ENCODE measurements around the gene MTHFSD.

Gene MTHFSD

DNA sequence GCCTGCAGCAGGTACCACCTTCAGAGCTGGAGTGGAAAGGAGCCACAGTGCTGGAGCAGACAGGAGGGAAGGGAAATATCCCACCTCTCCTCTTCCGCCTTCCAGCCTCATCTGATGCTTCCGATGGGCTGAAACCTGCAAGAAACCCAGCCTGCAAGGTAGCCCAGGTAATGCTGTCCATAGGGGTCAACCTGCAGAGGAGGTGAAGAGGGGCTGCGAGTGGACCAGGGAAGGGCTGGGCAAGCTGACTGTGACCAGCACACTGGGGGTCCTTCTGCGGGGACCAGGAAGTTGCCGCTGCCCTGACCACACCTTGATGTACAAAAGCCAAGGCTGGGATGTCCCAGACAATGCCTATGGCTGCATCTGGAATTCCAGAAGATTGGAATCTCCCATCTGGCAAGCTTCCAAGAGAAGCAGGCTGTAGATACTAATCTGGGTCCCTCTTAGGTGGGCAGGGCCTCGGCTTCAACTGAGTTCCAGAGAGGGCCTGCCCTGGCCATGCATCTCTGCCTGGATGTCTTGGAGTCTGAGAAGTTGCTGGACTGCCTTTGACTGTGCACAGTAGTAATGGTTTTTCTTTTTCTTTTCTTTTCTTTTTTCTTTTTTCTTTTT, 29.1 kb upstream of the MTHFSD start:
- DNase-seq, result no peak

DNA sequence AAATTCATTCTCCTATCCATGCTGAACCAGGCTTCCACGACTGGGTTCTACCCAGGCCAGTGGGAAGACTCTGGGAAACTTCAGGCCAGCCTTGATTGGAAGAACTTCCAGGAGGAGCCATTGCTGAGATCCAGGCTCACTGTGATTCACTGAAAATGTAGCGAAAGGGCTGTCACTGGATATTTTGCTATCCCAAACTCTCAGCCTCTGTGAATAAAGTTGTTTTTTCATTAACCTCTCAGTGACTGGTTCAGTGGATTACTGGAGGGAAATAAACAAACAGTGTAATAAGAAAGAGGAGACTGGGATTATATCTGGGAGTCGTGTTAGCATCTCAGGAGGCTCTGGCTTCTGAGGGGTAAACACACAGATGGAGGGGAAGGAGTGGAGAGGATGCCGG, 26.4 kb upstream of the MTHFSD start:
- no peak for DNase-seq

DNA sequence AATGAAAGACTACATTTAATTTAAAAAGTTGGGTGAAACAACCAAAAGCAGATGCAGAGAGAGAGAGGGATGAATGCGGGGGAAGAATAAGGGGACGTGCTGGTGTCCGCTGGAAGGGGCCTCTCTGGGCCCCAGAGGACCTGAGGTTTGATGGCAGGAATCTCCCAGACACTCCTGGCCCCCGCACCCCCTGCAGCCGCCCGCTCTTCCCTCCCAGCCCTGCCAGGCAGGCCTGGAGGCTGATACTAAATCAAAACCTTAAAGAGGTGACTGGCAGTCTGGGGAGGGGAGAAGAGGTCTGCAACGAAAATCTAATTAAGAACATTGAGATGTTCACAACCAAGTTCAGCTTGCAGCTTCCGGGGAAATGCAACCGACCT, 25.7 kb upstream of the MTHFSD start:
- no peak for DNase-seq

DNA sequence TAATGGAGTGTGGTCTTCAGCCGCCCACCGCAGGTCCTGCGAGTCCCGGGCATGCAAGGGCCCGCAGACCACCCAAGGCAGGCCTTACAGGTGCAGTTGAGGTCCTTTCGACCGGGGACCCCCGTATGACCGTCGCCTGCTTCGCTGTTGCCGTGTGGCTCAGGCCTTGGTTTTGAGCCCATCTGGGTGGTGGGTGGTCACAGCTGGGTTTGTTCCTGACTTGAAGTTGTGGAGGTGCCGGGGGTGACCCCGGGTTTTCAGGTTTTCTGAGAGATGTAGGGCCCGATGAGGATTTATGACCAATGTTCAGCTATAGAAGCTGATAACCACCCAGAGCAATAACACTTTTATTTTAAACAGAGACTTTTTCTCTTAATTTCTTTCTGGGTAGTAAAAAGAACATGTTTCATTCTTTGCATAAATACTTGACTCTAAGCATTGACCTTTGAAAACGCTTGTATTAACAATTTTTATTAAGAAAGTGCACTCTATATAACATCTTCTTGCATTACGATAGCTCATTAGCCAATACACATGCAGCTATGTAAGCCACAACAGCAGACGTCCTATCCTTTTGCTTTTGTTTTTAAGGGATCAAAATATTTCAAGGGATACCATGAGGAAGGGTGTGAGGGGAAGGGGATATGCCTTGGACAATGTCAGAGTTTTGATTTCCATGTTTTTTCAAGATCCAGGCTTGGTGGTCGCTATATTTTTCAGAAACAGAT, 25.2 kb upstream of the MTHFSD start:
- no peak for DNase-seq

DNA sequence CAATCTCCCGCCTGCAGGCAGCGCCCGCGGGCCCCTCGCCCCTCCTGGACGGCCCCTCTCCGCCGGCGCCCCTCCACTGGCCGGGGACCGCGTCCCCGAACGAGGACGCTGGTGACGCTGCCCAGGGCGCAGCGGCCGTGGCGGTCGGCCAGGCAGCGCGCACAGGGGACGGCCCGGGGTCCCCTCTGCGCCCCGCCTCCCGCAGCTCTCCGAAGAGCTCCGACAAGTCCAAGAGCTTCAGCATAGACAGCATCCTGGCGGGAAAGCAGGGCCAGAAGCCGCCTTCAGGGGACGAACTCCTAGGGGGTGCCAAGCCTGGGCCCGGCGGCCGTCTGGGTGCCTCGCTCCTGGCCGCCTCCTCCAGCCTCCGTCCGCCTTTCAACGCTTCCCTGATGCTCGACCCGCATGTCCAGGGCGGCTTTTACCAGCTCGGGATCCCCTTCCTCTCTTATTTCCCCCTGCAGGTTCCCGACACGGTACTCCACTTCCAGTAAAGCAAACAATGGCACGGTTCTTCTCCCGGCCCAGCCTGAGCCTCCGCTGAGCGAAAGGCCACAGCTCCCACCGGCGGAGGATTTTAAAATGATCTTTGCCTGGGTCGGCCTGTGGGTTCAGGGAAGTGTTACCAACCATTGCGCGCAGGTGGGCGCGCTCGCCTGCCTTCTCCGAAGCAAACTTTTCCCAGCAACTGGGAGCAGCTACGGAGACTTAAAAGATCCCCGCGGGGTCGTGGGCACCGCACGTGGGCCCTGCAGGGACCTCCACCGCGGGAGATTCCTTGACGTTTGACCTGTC, 24.4 kb upstream of the MTHFSD start:
- no peak for DNase-seq

DNA sequence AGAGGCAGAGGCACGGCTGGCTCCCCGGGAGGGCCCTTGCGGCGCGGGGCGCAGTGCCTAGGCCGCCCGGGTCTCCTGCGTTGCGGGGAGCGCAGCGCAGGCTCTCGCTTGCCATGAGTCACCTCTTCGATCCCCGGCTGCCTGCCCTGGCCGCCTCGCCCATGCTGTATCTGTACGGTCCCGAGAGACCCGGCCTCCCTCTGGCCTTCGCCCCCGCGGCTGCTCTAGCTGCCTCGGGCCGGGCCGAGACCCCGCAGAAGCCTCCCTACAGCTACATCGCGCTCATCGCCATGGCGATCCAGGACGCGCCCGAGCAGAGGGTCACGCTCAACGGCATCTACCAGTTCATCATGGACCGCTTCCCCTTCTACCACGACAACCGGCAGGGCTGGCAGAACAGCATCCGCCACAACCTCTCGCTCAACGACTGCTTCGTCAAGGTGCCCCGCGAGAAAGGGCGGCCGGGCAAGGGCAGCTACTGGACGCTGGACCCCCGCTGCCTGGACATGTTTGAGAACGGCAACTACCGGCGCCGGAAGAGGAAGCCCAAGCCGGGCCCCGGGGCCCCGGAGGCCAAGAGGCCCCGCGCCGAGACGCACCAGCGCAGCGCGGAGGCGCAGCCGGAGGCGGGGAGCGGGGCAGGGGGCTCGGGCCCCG, 23.7 kb upstream of the MTHFSD start:
- DNase-seq, result no peak

DNA sequence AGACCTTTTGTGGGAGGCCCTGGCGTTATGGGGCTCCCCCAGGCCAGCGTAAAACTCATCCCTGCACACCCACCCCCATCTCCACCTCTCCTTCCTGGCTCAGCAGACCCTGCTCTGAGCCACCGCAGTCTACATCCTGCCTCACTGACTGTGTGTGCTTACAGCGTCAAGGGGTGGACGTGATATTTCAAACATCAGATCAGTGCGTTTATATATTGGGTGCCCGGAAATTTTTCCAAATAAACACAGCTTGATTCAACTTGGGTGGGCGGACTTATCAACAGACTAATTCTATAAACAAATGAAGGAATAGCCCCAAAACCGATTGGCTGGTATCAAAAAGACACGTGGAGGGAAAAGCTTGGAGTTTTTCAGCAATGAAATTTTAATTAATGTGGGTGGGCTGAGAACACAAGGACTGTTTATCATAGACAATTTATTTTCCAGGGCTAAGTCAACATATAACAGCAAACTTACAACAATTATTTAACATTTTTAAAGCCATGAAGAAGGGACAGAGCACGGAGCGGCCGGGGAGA, 23.1 kb upstream of the MTHFSD start, which contains the start of gene FOXL1:
Gene FOXL1, plus strand, starts transcription at position 489 of the 539 bp plus-strand sequence. CDS start 175 bp downstream, outside the sequence.
- no peak for DNase-seq

DNA sequence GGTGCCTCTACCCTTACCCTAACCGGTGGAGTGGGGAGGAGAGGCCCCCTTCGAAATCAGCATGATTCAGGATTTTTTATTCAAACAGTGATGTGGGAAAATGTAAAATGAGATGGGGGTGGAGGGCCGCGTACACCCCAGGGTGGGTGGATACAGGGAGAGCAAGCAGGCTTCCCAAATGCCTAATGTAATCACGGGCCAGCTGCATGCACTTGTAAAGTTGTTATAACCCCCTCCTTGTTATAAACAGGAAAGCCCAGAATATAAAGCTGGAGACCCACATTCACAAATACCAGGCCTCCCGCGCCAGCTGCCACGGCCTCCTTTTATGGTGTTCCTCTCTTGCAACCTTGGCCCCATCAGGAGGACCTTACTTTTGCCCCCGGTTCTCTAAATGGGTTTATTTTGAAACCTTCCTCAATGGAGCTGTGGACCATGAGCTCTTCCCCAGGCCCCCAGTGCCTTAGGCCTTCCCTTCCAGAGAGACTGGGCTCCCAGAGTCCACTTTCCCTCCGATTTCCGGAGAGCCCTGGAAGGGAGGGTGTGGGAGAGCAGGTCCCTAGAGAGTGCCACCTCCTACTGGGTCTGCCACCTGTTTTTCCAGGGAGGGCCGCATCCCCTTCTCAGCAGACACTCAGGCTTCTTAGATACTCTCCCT, 22.4 kb upstream of the MTHFSD start:
- DNase-seq, result no peak

DNA sequence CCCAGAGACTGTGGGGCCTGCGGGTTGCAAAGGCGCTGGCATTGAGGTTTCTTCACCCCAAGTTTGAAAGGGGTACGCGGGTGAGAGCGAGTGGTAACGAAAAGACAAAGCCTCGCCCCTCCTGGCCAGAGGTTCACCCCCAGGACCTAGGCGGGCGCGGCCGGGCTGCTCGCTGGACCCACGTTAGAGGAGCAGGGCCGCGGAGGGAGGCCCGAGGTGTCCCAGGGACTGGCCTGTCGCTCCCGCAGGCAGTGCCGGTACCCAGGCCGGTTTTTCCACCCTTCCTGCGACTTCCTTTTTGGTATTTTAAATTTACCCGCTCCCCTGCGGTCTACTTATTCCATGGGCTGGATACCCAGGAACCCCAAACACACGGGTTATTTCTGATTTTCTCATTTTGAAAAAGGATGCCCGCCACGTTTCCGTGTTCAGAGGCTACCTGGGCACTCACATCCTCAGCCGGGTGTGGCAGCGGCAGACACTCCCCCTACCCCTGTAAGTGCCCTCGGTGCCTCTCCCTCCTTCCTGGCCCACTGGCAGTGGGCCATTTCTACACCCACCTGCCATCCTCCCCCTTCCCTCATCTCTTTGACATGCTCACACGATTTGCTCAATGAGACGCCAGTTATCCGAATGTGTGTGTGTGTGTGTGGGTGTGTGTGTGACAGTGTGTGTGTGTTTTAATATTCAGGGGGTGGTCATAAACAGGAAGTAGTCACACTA, 21.7 kb upstream of the MTHFSD start:
- DNase-seq, result no peak

DNA sequence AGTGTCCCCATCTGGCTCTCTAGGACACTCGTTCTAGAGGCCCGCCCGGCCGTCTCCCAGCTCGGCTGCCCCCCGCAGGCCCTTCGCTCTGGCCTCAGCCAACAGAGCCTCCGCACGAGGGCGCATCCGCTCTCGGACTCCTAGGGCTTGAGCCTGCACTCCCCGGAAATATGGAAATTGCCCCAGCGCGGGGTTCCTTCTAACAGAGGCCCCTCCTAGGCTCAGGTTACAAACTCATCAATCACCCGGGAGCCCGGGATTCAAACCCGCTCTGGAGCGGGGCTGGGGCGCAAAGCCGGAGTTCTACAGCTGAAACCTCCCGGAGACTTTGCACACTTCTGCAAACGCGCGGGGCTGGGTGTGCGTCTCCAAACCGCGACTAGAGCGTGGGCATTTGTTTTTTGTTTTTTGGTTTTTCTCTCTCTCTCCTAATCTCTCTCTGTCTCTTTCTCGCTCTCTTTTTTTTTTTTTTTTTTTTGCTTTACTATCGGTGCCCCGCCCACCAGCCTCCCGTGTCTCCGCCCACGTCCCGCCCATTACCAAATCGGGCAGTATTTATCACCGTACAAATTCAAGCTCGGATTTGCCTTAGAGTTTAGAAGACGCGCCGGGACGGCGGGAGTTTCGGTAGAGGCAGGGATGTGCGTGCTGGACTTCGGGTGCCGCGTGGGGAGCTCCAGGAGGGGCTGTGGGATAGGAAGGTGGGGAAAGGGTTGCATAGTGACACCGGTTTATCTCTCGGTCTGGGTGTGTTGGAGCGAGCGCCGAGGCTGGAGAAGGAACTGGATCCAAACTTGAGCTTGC, 20.9 kb upstream of the MTHFSD start:
- no peak for DNase-seq

DNA sequence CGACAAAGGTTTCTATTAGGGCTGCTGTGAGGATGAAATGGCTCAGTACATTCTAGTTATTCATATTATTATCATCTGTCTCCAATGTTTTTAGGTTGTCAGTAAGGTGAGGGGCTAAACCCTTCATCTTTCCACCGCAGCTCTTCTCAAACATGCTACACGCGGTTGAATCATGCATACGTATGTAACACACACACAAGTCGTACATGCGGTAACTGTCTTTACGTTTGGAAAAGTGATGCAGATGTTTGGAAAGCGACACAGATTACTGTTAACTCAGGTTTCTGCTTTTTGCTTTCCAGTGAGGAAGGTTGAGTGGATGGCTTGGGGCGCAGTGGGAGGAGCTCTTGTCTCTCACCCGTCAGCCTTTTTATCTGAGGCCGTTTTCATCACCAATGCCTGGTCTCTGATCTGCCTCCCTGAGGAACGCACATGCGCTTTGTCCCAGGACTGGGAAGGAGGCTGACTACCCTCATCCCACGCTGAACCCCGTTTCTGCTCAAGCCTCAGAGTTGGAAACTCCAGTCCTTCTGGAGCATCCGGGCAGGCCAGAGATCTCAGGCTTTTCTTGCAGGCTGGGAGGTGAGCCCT, 20.2 kb upstream of the MTHFSD start:
- no peak for DNase-seq

DNA sequence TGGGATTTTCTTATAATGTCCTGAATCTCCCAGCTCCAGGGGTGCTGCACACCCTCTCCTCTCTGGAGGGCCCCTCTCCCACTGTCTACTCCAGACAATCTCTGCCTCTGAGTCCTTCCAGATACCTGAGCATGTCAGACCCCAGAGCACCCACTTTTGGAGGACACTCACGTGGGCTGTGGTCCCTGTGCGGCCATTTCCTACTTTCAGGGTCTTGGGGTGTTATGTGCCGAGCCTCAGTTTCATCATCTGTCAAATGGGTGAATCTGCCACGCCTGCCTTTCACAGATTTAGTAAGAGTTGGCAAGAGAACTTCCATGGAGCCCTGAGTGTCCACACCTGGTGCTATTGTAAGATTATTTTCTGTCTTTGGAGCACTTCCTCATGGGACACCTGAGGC, 19.6 kb upstream of the MTHFSD start:
- no peak for DNase-seq

DNA sequence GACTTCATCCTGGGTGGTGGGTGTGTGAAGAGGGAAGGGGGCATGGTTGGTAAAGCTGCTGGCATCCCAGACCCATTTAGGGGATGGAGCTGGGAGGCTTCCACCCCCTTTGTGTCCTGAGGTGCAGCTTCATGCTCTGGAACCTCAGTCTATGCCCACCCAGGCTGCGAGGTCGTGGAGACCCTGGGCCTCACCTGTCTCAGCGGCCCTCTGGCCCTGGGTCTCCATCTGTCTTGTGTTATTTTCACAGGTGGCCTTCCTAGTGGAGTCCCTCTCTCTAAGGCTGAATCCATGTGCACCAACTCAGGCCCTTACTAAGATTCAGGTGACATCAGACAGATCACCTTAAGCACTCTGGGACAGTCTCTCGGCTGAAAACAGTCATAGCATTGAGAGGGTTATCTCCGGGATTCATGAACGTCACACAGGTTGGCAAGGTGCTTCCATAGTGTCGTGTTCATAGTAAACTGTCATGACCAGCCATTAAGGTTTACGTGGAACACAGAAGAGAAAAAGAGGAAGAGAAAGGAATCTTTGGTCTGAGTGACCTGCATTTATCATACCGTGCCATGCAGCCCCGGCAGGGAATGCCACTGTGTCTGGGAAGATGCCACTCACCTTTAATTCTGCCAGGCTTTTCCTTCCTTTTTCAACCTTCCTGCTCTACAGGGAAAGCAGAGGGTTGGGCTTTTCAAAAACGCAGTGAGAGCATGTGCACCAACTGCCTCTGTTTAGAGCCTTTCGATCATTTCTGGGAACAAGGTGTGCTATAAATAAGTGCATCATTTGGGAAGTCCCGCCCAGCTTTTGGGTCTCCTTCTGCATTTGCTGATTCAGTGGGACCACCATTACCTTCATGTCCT, 18.8 kb upstream of the MTHFSD start:
- DNase-seq, result no peak

DNA sequence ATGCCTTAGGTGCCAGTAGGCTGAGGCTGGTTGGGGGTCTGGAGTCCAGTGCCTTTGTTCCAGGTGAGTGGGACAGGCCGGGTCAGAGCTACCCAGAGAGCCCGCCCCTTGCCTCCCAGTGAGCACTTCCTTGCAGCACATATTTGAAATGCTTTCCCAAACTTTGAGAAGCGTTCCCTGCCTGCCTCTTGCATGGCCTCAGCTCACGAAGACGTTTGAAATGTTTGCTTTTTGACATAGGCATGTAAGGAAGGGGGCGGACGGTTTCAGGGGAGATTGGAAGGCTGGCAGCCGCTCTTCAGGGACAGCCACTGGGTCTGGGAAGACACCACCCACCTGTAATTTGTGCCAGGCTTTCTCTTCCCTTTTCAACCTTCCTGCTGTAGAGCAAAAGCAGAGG, 18.2 kb upstream of the MTHFSD start:
- no peak for DNase-seq

DNA sequence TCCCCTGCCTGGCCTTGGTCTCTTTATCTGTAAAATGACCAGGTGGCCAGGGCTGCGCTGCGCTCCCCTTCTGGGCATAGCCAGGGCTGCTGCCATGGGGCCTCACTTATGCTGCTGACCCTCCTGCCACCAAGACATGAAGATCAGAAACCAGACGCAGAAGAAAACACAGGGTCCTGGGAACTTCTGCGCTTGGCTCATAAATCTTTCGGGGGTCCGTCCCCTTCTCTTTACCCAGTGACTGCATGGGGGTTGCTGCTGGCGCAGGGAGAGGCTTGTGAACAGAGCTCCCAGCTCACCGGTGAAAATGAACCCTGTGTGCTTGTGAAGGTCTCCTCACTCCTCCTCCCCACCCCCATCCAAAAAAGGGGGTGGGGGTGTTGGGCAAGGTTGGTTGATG, 17.6 kb upstream of the MTHFSD start:
- DNase-seq, result no peak

DNA sequence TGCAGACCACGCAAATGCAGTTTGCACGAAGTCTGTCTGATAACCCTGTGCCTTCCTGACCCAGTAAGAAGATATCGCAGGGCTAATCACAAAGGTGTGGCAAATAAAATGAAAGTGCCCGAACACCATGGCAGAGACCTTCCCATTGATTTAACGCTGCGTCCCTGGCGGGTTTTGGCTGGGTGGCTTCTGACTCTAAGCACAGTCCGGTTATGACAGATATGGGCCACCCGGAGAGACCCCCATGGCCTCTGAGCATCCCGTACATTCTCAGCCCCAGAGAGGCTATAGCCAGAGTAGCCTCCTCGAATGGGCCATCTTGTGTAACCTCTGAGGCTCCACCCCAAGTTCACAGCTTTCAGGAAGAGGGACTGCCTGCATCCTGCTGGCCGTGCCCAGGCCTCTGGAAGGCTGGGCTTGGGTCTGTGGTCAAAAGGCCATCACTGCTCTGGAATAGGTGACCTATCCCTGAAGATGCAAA, 17.0 kb upstream of the MTHFSD start:
- no peak for DNase-seq

DNA sequence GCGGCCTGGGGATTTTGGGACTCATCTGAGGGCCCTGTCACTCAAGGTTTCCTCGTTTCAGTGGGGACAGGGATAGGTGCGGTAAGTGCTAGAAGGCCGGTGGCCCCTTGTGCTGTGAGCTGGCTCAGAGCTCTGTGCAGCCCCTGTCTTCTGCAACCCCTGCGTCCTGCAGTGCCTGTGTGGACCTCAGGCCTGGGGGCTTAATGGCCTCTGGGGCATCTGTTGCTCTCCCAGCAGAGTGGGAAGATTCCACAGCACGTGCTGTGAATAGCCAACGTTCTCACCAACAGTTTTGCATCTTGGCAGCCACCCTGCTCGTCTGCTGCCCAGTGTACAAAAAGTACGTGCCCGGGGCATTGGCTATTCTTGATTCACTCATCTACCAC, 16.5 kb upstream of the MTHFSD start:
- DNase-seq, result no peak

DNA sequence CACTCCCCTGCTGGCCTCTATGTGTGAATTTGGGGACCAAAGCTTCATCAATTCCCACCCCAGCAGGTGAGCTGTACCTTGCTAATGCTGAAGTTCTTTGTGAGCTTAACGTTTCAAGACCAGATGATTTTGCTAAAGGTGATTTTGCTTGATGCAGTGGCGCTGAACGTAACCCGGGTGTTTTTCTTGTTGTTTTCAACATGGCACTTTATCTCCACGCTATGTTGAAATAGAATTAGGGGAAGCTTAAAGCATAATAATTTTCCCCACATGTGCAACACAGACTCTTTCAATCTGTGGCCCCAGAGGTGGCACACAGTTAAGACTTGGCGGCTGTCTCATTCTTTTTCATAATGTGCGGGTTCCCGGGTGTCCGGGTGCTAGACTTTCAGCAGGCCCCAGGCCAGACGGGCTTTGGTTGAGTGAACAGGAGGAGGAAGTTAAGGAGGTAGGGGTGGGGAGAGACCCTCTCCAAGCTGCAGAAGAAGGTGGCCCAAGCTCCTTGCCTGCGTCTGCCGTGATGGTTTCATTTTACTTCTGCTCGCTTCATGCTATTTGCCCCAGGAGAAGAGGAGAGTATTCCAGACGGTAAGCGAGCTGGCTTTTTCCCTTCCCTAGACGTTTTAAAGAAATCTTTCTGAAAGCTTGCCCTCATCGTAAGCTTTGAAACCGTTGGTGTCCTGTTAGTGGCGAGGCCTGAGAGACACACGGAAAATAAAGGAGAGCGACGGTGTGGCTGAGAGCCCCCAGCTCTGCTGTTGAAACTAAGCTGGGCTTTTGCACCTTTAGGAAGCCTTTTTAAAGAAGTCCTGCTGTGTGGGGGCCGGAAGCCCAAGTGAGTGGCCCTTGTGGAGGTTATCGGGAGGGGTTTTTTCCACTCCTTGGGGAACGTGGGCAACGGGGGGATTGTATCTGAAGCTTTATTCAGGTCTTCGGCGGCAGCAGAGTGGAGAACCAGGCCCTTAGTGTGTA, 15.8 kb upstream of the MTHFSD start:
- DNase-seq, result no peak

All from hippocampal formation (tissue), 2 donors.